Activated T-cell treated with anti-CD3 and anti-CD28 coated beads, Interleukin-2, amount 50 U/mL, for 24 hours (primary cell): ENCODE data around the gene TRAF2.
A peak's percentile ranks its signal among the peaks of the same experiment; 100 is the strongest.
"Not testable (repeated sequence)": the region's sequence is repeated elsewhere in the genome, so short reads cannot be mapped to it uniquely, and the experiment has no call there.

Source experiments
- DNase-seq: peaks from one replicate; pipeline ENCODE4 v3.0.0-alpha.2; 2020
- H3K27ac Mint-ChIP-seq: 2 replicates; pipeline ENCODE4 v1.8.0; 2020; ENCODE audit warnings: mild to moderate bottlenecking, mixed read lengths
- H3K27me3 Mint-ChIP-seq: 2 replicates; pipeline ENCODE4 v1.8.0; 2020; ENCODE audit warnings: mixed read lengths
- H3K36me3 Mint-ChIP-seq: 2 replicates; pipeline ENCODE4 v1.8.0; 2020; ENCODE audit warnings: low read depth, mixed read lengths
- H3K4me1 Mint-ChIP-seq: 2 replicates; pipeline ENCODE4 v1.8.0; 2020; ENCODE audit warnings: low read depth, mixed read lengths
- H3K4me3 Mint-ChIP-seq: 2 replicates; pipeline ENCODE4 v1.8.0; 2020; ENCODE audit warnings: mild to moderate bottlenecking, moderate library complexity, mixed read lengths
- H3K9me3 Mint-ChIP-seq: 2 replicates; pipeline ENCODE4 v1.8.0; 2020; ENCODE audit warnings: mixed read lengths

Gene TRAF2

GRCh38 chr9:136843801-136844740 lies 42.2 kb upstream of the TRAF2 start:
- peak; percentile 83 for DNase-seq
- peaks cover 32% of the 10 kb centered on the region for H3K27me3 Mint-ChIP-seq
- H3K27ac Mint-ChIP-seq = peak overlapping the region; percentile 50
- H3K4me3 Mint-ChIP-seq = peak overlapping the region; percentile 39
- peaks cover 26% of the 10 kb centered on the region for H3K4me1 Mint-ChIP-seq
- peaks cover 17% of the 10 kb centered on the region for H3K36me3 Mint-ChIP-seq
- not testable (repeated sequence) for H3K9me3 Mint-ChIP-seq

GRCh38 chr9:136844761-136845464 lies 41.4 kb upstream of the TRAF2 start:
- peaks cover 29% of the 10 kb centered on the region for H3K4me1 Mint-ChIP-seq
- H3K4me3 Mint-ChIP-seq = no peak overlapping the region
- DNase-seq = no peak
- H3K27ac Mint-ChIP-seq = peak overlapping the region; percentile 11
- peaks cover 32% of the 10 kb centered on the region for H3K27me3 Mint-ChIP-seq
- H3K36me3 Mint-ChIP-seq = peaks cover 15% of the 10 kb centered on the region
- H3K9me3 Mint-ChIP-seq = no peaks in the 10 kb centered on the region

GRCh38 chr9:136845465-136846260 lies 40.7 kb upstream of the TRAF2 start:
- Mint-ChIP-seq H3K27ac (peak overlapping the region; percentile 11), H3K9me3 (no peaks in the 10 kb centered on the region), H3K4me3 (no peak overlapping the region), H3K36me3 (peaks cover 15% of the 10 kb centered on the region), H3K4me1 (peaks cover 32% of the 10 kb centered on the region), H3K27me3 (peaks cover 32% of the 10 kb centered on the region)
- DNase-seq = no peak

- peak overlapping the region; percentile 38 for H3K4me3 Mint-ChIP-seq
- peaks cover 22% of the 10 kb centered on the region for H3K36me3 Mint-ChIP-seq
- DNase-seq = no peak
- H3K4me1 Mint-ChIP-seq = peaks cover 32% of the 10 kb centered on the region
- peak overlapping the region; percentile 71 for H3K27ac Mint-ChIP-seq
- H3K9me3 Mint-ChIP-seq = no peaks in the 10 kb centered on the region
- H3K27me3 Mint-ChIP-seq = peaks cover 32% of the 10 kb centered on the region
These were observed 39.8 kb upstream of the TRAF2 start for GRCh38 chr9:136846376-136847087.

- H3K9me3 Mint-ChIP-seq = no peaks in the 10 kb centered on the region
- H3K4me1 Mint-ChIP-seq = peaks cover 28% of the 10 kb centered on the region
- peaks cover 25% of the 10 kb centered on the region for H3K36me3 Mint-ChIP-seq
- no peak for DNase-seq
- H3K27ac Mint-ChIP-seq = peak overlapping the region; percentile 81
- peaks cover 32% of the 10 kb centered on the region for H3K27me3 Mint-ChIP-seq
- peak overlapping the region; percentile 92 for H3K4me3 Mint-ChIP-seq
These were observed 39.1 kb upstream of the TRAF2 start for GRCh38 chr9:136847088-136847825.

GRCh38 chr9:136847826-136848392 lies 38.4 kb upstream of the TRAF2 start:
- DNase-seq = peak; percentile 86
- Mint-ChIP-seq H3K36me3 (peaks cover 26% of the 10 kb centered on the region), H3K4me3 (peak overlapping the region; percentile 92), H3K27me3 (peaks cover 32% of the 10 kb centered on the region), H3K27ac (peak overlapping the region; percentile 81), H3K9me3 (no peaks in the 10 kb centered on the region), H3K4me1 (peaks cover 26% of the 10 kb centered on the region)

- peak overlapping the region; percentile 92 for H3K4me3 Mint-ChIP-seq
- peaks cover 26% of the 10 kb centered on the region for H3K36me3 Mint-ChIP-seq
- peak overlapping the region; percentile 80 for H3K27ac Mint-ChIP-seq
- peaks cover 22% of the 10 kb centered on the region for H3K4me1 Mint-ChIP-seq
- peaks cover 30% of the 10 kb centered on the region for H3K27me3 Mint-ChIP-seq
- H3K9me3 Mint-ChIP-seq = no peaks in the 10 kb centered on the region
- peak; percentile 66 for DNase-seq
These were observed 37.8 kb upstream of the TRAF2 start for GRCh38 chr9:136848393-136849037.

- no peaks in the 10 kb centered on the region for H3K9me3 Mint-ChIP-seq
- peaks cover 26% of the 10 kb centered on the region for H3K36me3 Mint-ChIP-seq
- H3K4me1 Mint-ChIP-seq = peaks cover 20% of the 10 kb centered on the region
- H3K4me3 Mint-ChIP-seq = peak within 1 kb of the TSS; percentile 92
- peak within 1 kb of the TSS; percentile 97 for H3K27ac Mint-ChIP-seq
- H3K27me3 Mint-ChIP-seq = peaks cover 26% of the 10 kb centered on the region
- DNase-seq = peak; percentile 98
These were observed 37.0 kb upstream of the TRAF2 start, which contains the start of gene PHPT1 for GRCh38 chr9:136849038-136849959. TSS of gene PHPT1 (plus strand) at chr9:136849409. CDS start at chr9:136849431, 22 bp downstream.

- DNase-seq = no peak
- Mint-ChIP-seq H3K4me3 (peak overlapping the region; percentile 92), H3K27ac (peak overlapping the region; percentile 74), H3K4me1 (peaks cover 19% of the 10 kb centered on the region), H3K9me3 (no peaks in the 10 kb centered on the region), H3K27me3 (peaks cover 23% of the 10 kb centered on the region), H3K36me3 (peaks cover 26% of the 10 kb centered on the region)
These were observed 36.1 kb upstream of the TRAF2 start for GRCh38 chr9:136849960-136850865.

- Mint-ChIP-seq H3K9me3 (no peaks in the 10 kb centered on the region), H3K4me3 (no peak overlapping the region), H3K36me3 (peaks cover 26% of the 10 kb centered on the region), H3K27ac (no peak overlapping the region), H3K27me3 (peaks cover 16% of the 10 kb centered on the region), H3K4me1 (peaks cover 18% of the 10 kb centered on the region)
- no peak for DNase-seq
These were observed 35.2 kb upstream of the TRAF2 start for GRCh38 chr9:136850866-136851775.
